Smooth muscle cell (in vitro differentiated cells): ENCODE data around the gene UGT1A9. TPM values are rescaled to one million over a fixed set of nuclear protein-coding genes. Genes with fewer than 3 reads are reported as not detected.
A peak's percentile ranks its signal among the peaks of the same experiment; 100 is the strongest.

Experiments used
- DNase-seq: peaks from one replicate; lab custom pipeline; 2025; ENCODE audit not compliant: unreplicated experiment; lab: John Stamatoyannopoulos, UW
- H2AFZ ChIP-seq: fragments of 200-600 bp; sonication (generic); 2 replicates; pipeline ENCODE4 v1.6.0; 2016; ENCODE audit warnings: antibody characterized with exemption, low read depth, mild to moderate bottlenecking
- H3F3A ChIP-seq: fragments of 200-600 bp; sonication (generic); 2 replicates; pipeline ENCODE4 v1.6.0; 2017; ENCODE audit warnings: antibody characterized with exemption, low read depth
- H3K27ac ChIP-seq: fragments of 200-600 bp; sonication (generic); 2 replicates; pipeline ENCODE4 v1.5.1; 2016; ENCODE audit warnings: low read depth, mild to moderate bottlenecking
- H3K27me3 ChIP-seq: fragments of 200-600 bp; sonication (generic); 2 replicates; pipeline ENCODE4 v1.6.1; 2016; ENCODE audit warnings: low read depth, mild to moderate bottlenecking
- H3K36me3 ChIP-seq: fragments of 200-600 bp; sonication (generic); 2 replicates; pipeline ENCODE4 v1.5.1; 2016; ENCODE audit warnings: low read depth
- H3K4me1 ChIP-seq: fragments of 200-600 bp; sonication (generic); 2 replicates; pipeline ENCODE4 v1.5.1; 2016; ENCODE audit warnings: low read depth
- H3K4me2 ChIP-seq: fragments of 200-600 bp; sonication (generic); 2 replicates; pipeline ENCODE4 v1.6.0; 2016; ENCODE audit warnings: mild to moderate bottlenecking
- H3K4me3 ChIP-seq: fragments of 200-600 bp; sonication (generic); 2 replicates; pipeline ENCODE4 v1.5.1; 2016; ENCODE audit warnings: mild to moderate bottlenecking
- H3K79me2 ChIP-seq: fragments of 200-600 bp; sonication (generic); 2 replicates; pipeline ENCODE4 v1.6.0; 2016; ENCODE audit warnings: low read depth, mild to moderate bottlenecking
- H3K9ac ChIP-seq: fragments of 200-600 bp; sonication (generic); 2 replicates; pipeline ENCODE4 v1.6.0; 2016; ENCODE audit warnings: low read depth
- H3K9me3 ChIP-seq: fragments of 200-600 bp; sonication (generic); replicated peaks from 2 replicates; pipeline ENCODE4 v1.5.1; 2016; ENCODE audit warnings: low read depth
- H4K20me1 ChIP-seq: fragments of 200-600 bp; sonication (generic); 2 replicates; pipeline ENCODE4 v1.6.0; 2016; ENCODE audit warnings: low read depth
- WGBS: methylation state at CpG from one replicate; pipeline ENCODE4 v1.1.7; 2016; ENCODE audit warnings: low lambda C conversion rate; 5-methylcytosine and 5-hydroxymethylcytosine counted together
- polyA plus RNA-seq: library from polyadenylated mRNA; unstranded; fragments of >200 nt; fragmentation: Nextera tagmentation; extraction: Ambion mirVana; gene quantifications from 2 replicates; pipeline ENCODE4 v1.2.1, GENCODE V29; 2016
- total RNA-seq: library from RNA; depleted of rRNA; stranded (reverse); fragments of >200 nt; gene quantifications from 2 replicates; pipeline ENCODE4 v1.2.3, GENCODE V29; 2014
- TF ChIP-seq, protein P1 (sequence below): fragments of 200-600 bp; sonication (generic); IDR thresholded peaks from 2 replicates; pipeline ENCODE4 v1.5.1; 2017; ENCODE audit warnings: borderline replicate concordance, mild to moderate bottlenecking, antibody characterized with exemption; ENCODE audit not compliant: insufficient read depth, poor library complexity, severe bottlenecking

UGT1A9 gene
- total and polyA plus RNA-seq, 2 experiments from 2014 or later = not detected

DNA sequence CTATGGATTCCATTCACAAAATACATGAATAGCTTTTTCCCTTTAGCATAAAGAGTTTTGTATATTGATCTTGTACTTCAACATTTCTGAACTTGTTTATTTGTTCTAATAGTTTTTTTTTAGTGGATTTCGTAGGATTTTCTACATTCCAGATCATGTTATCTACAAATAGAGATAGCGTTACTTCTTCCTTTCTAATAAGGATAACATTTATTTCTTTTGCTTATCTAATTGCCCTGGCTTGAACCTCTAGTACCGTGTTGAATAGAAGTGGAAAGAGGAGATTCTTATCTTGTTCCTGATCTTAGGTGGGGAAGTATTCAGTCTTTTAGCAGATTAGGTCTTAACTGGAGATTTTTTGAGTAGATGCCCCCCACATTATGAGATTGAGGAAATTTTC lies 30.5 kb downstream of the UGT1A9 start:
- Histone ChIP-seq H3K27me3 (no peaks in the 10 kb centered on the region), H3K36me3 (no peaks in the 10 kb centered on the region), H3F3A (peaks cover 12% of the 10 kb centered on the region), H4K20me1 (no peaks in the 10 kb centered on the region), H2AFZ (no peak overlapping the region), H3K9me3 (no peaks in the 10 kb centered on the region), H3K27ac (no peak overlapping the region), H3K4me1 (peaks cover 14% of the 10 kb centered on the region), H3K4me3 (no peak overlapping the region), H3K79me2 (no peaks in the 10 kb centered on the region), H3K4me2 (no peak overlapping the region), H3K9ac (no peak overlapping the region)
- no peak for DNase-seq
- 61% methylated on average over 3 of the region's 3 CpGs for WGBS
- TF ChIP-seq, protein P1, sequence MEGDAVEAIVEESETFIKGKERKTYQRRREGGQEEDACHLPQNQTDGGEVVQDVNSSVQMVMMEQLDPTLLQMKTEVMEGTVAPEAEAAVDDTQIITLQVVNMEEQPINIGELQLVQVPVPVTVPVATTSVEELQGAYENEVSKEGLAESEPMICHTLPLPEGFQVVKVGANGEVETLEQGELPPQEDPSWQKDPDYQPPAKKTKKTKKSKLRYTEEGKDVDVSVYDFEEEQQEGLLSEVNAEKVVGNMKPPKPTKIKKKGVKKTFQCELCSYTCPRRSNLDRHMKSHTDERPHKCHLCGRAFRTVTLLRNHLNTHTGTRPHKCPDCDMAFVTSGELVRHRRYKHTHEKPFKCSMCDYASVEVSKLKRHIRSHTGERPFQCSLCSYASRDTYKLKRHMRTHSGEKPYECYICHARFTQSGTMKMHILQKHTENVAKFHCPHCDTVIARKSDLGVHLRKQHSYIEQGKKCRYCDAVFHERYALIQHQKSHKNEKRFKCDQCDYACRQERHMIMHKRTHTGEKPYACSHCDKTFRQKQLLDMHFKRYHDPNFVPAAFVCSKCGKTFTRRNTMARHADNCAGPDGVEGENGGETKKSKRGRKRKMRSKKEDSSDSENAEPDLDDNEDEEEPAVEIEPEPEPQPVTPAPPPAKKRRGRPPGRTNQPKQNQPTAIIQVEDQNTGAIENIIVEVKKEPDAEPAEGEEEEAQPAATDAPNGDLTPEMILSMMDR = no peak

DNA sequence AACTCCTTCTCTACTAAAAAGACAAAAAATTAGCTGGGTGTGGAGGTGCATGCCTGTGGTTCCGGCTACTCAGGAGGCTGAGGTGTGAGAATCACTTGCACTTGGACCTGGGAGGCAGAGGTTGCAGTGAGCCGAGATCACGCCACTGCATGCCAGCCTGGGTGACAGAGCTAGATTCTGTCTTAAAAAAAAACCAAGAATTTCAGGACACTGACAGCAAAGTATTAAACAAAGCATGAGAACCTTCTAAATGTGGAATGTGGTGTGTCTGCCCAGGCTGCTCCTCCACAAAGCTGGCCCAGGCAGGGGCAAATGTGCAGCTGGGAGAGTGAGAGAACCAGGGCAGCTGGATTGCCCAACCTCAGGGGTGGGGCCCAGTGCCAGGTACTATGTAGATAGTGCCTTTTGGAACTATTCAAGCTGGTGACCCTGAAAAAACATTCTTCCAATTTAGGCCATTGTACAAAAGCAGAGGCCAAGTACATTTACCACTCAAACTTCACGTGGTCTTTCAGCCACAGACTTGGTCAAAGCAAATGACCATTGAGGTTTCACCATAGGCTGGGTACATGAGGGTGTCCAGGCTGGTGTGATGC lies 34.3 kb downstream of the UGT1A9 start:
- DNase-seq = no peak
- H3K79me2 ChIP-seq = no peaks in the 10 kb centered on the region
- H3K9ac ChIP-seq = no peak overlapping the region
- H4K20me1 ChIP-seq = no peaks in the 10 kb centered on the region
- H3K27me3 ChIP-seq = no peaks in the 10 kb centered on the region
- no peaks in the 10 kb centered on the region for H3F3A ChIP-seq
- no peaks in the 10 kb centered on the region for H3K9me3 ChIP-seq
- H3K4me3 ChIP-seq = no peak overlapping the region
- TF ChIP-seq, protein P1 = no peak
- WGBS = 68% methylated on average over 4 of the region's 4 CpGs
- no peaks in the 10 kb centered on the region for H3K4me1 ChIP-seq
- no peak overlapping the region for H3K4me2 ChIP-seq
- H2AFZ ChIP-seq = no peak overlapping the region
- peak overlapping the region; percentile 13 for H3K27ac ChIP-seq
- H3K36me3 ChIP-seq = no peaks in the 10 kb centered on the region

DNA sequence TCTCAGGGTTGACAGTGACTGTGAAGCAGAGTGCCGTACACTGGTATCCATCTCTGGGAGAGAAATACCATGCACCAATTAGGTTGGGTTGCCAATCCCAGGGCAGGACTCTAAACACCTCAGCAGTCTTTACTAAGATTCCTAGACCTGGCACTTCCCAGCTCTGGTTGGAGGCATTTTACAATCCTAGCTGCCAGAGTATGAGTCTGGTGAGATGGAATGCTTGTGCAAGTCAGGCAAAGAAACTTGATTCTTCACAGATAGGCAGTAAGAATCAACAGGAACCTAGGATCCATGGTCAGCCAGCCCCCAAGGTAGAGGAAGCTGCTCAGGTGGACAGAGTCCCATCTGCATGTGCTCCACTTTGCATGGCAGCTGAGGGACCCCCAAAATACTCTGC lies 35.0 kb downstream of the UGT1A9 start:
- TF ChIP-seq, protein P1 = no peak
- Histone ChIP-seq H3F3A (no peaks in the 10 kb centered on the region), H3K4me3 (no peak overlapping the region), H3K9me3 (no peaks in the 10 kb centered on the region), H3K79me2 (no peaks in the 10 kb centered on the region), H3K27ac (peak overlapping the region; percentile 13), H3K4me2 (no peak overlapping the region), H2AFZ (no peak overlapping the region), H3K36me3 (no peaks in the 10 kb centered on the region), H4K20me1 (no peaks in the 10 kb centered on the region), H3K27me3 (no peaks in the 10 kb centered on the region), H3K9ac (no peak overlapping the region), H3K4me1 (no peaks in the 10 kb centered on the region)
- DNase-seq = no peak
- 75% methylated on average over 1 of the region's 1 CpG for WGBS

DNA sequence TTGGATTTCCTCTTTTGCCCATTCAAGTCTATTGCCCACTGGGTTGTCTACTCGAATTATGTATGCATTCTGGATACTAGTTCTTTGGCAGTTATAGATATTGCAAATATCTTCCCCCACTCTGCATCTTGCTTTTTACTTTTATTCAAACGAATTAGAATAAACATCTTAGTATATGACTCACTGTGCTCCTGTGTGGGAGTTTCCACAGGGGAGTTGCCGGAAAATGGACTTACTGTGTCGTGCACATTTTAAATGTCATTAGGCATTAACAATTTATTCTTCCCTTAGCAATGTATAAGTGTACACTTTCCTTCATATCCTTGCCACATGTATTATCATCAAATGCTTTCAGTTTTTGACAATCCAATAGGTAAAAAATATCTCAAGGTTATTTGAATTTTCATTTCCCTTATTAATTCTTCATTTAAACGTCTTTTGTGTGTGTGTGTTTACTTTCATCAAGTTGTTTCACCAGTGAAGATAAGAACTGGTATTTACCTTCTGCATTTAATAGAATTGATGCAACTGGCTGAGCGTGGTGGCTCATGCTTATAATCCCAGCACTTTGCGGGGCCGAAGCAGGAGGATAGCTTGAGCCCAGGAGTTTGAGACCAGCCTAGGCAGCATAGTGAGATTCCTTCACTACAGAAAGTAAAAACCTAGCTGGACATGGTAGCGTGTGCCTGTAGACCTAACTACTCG lies 36.4 kb downstream of the UGT1A9 start:
- no peaks in the 10 kb centered on the region for H3K79me2 ChIP-seq
- H3K4me3 ChIP-seq = no peak overlapping the region
- H3K27ac ChIP-seq = peak overlapping the region; percentile 51
- no peaks in the 10 kb centered on the region for H3K4me1 ChIP-seq
- no peaks in the 10 kb centered on the region for H3F3A ChIP-seq
- H3K9me3 ChIP-seq = no peaks in the 10 kb centered on the region
- peak overlapping the region; percentile 64 for H3K4me2 ChIP-seq
- no peaks in the 10 kb centered on the region for H3K36me3 ChIP-seq
- peak overlapping the region; percentile 56 for H2AFZ ChIP-seq
- no peaks in the 10 kb centered on the region for H4K20me1 ChIP-seq
- no peaks in the 10 kb centered on the region for H3K27me3 ChIP-seq
- WGBS = 40% methylated on average over 10 of the region's 10 CpGs
- DNase-seq = no peak
- H3K9ac ChIP-seq = no peak overlapping the region
- TF ChIP-seq, protein P1 = no peak
